Caco-2 (cell line): ENCODE data around the gene TENT5A. TPM values are rescaled to one million over a fixed set of nuclear protein-coding genes. Genes with fewer than 3 reads are reported as not detected.

Experiments used
- BruUV-seq: library from RNA; stranded (reverse); fragments of 400-500 nt; replicated peaks from 2 replicates; lab custom pipeline; 2021; lab: Mats Ljungman, UMichigan
- CTCF ChIA-PET: fragments of 300-600 bp; sonication (Branson Sonifier 250); formaldehyde crosslinking; loops from one replicate; lab custom pipeline; 2022; ENCODE audit warnings: antibody characterized with exemption; lab: Charles Lee
- POLR2A ChIA-PET: fragments of 300-600 bp; sonication (Branson Sonifier 250); formaldehyde crosslinking; loops from one replicate; lab custom pipeline; 2022; ENCODE audit warnings: antibody characterized with exemption; lab: Charles Lee
- DNase-seq, 2 experiments: peaks; one replicate each; pipeline versions ENCODE4 v3.0.0 to v3.0.0-alpha.2; 2020 to 2022
- H3K27me3 ChIP-seq: replicated peaks from 2 replicates; pipeline ENCODE4 v1.6.0; 2011; ENCODE audit warnings: low read length; ENCODE audit not compliant: control insufficient read depth, insufficient read depth
- H3K36me3 ChIP-seq: 2 replicates; pipeline ENCODE4 v1.5.1; 2011; ENCODE audit warnings: low read length; ENCODE audit not compliant: control insufficient read depth, insufficient read depth
- H3K4me1 ChIP-seq: fragments of 250-450 bp; sonication (Bioruptor Pico); 2 replicates; pipeline ENCODE4 v1.5.1; 2020; ENCODE audit warnings: mild to moderate bottlenecking
- H3K4me3 ChIP-seq: 2 replicates; pipeline ENCODE4 v1.5.1; 2011; ENCODE audit warnings: low read depth, mild to moderate bottlenecking, control low read depth, low read length
- H3K9me3 ChIP-seq: fragments of 250-450 bp; sonication (Bioruptor Pico); 2 replicates; pipeline ENCODE4 v1.5.1; 2020; ENCODE audit warnings: mild to moderate bottlenecking, moderate library complexity
- H3K27ac Mint-ChIP-seq: one replicate; pipeline ENCODE4 v1.8.0; 2022; ENCODE audit warnings: mixed read lengths; ENCODE audit not compliant: unreplicated experiment
- H3K27me3 Mint-ChIP-seq: one replicate; pipeline ENCODE4 v1.8.0; 2022; ENCODE audit warnings: mixed read lengths; ENCODE audit not compliant: insufficient read depth, unreplicated experiment
- H3K36me3 Mint-ChIP-seq: one replicate; pipeline ENCODE4 v1.8.0; 2022; ENCODE audit warnings: mild to moderate bottlenecking, mixed read lengths; ENCODE audit not compliant: insufficient read depth, unreplicated experiment
- H3K4me1 Mint-ChIP-seq: one replicate; pipeline ENCODE4 v1.8.0; 2022; ENCODE audit warnings: low read depth, mixed read lengths; ENCODE audit not compliant: unreplicated experiment
- H3K4me3 Mint-ChIP-seq: one replicate; pipeline ENCODE4 v1.8.0; 2022; ENCODE audit warnings: mild to moderate bottlenecking, moderate library complexity, mixed read lengths; ENCODE audit not compliant: unreplicated experiment
- H3K9me3 Mint-ChIP-seq: one replicate; pipeline ENCODE4 v1.8.0; 2022; ENCODE audit warnings: mixed read lengths; ENCODE audit not compliant: unreplicated experiment
- intact Hi-C: fragments of 100-400 bp; cut with micrococcal nuclease; formaldehyde crosslinking; loops from one replicate; pipeline ENCODE4 v1.10.0; 2022; ENCODE audit not compliant: unreplicated experiment
- total RNA-seq: library from RNA; stranded (reverse); gene quantifications from 2 replicates; pipeline ENCODE4 v1.2.3, GENCODE V29; 2022
- TF ChIP-seq, protein P1 (sequence below), 2 experiments: fragments of 200-600 bp in 1 of 2; IDR thresholded peaks; 1 replicate in 1 of 2; 2 replicates in 1 of 2; pipeline versions ENCODE4 v1.5.1 to v1.8.0; 2011 to 2022; ENCODE audit warnings: antibody characterized with exemption in 1 of 2, control low read depth in 1 of 2, inconsistent platforms in 1 of 2, low read depth in 1 of 2, low read length in 1 of 2, mild to moderate bottlenecking in 1 of 2, moderate library complexity in 1 of 2; ENCODE audit not compliant: insufficient read depth in 1 of 2, severe bottlenecking in 1 of 2, unreplicated experiment in 1 of 2

TENT5A gene
- total RNA-seq, 1 experiment from 2014 or later, result 45.0 TPM

DNA sequence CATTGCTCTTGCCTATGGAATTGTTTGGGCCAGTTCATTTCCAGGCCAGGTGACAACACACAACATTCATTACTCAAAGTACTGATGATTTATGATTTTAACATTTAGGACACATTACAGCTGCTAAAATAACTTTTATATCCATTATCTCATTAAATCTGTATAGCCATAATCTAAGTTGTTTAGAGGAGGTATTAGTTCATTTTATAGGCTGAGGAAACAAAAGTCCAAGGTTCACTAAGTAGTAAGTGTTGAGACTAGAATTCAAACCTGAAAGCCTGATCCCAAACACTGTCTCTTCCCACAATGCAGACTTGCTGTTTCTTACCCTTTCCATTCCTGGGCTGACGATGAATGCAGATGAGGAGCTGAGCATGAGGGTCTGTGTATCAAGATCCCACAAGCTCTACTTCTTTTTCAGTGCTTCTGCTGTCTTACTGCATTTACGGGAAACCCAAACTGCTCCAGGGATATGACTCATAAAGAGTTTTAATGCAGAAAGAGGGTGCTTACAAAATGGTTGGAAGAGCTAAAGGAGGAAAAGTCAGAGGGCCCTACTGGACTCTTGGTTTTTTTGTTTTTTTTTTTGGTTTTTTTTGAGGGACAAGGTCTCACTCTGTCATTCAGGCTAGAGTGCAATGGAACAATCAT is 17.9 kb downstream of the TENT5A start:
- H3K27ac Mint-ChIP-seq, result no peak overlapping the region
- Histone ChIP-seq H3K36me3 (no peaks in the 10 kb centered on the region), H3K4me3 (no peak overlapping the region), H3K27me3 (no peaks in the 10 kb centered on the region), H3K4me1 (no peaks in the 10 kb centered on the region), H3K9me3 (peaks cover 6% of the 10 kb centered on the region; the same call in 1 of the 2 replicates)
- H3K4me1 Mint-ChIP-seq, result no peaks in the 10 kb centered on the region
- no peak overlapping the region for H3K4me3 Mint-ChIP-seq
- no peak for DNase-seq
- ChIA-PET CTCF (interaction anchor here (1.2 kb wide), 1 partner anchor 352 kb away, joined by 3 read pairs; no protein-coding TSS in a partner anchor), POLR2A (no interaction called here)
- intact Hi-C loops, result no loop called here
- TF ChIP-seq, protein P1, sequence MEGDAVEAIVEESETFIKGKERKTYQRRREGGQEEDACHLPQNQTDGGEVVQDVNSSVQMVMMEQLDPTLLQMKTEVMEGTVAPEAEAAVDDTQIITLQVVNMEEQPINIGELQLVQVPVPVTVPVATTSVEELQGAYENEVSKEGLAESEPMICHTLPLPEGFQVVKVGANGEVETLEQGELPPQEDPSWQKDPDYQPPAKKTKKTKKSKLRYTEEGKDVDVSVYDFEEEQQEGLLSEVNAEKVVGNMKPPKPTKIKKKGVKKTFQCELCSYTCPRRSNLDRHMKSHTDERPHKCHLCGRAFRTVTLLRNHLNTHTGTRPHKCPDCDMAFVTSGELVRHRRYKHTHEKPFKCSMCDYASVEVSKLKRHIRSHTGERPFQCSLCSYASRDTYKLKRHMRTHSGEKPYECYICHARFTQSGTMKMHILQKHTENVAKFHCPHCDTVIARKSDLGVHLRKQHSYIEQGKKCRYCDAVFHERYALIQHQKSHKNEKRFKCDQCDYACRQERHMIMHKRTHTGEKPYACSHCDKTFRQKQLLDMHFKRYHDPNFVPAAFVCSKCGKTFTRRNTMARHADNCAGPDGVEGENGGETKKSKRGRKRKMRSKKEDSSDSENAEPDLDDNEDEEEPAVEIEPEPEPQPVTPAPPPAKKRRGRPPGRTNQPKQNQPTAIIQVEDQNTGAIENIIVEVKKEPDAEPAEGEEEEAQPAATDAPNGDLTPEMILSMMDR (IDR thresholded peaks at IDR 0.05; ENCODE audit: insufficient read depth in 1 of 2, low read depth in 1 of 2, low read length in 1 of 2, severe bottlenecking in 1 of 2, unreplicated experiment in 1 of 2), result no peak
- no peaks in the 10 kb centered on the region for H3K36me3 Mint-ChIP-seq
- H3K9me3 Mint-ChIP-seq, result peaks cover 10% of the 10 kb centered on the region
- no TSS peak for BruUV-seq
- H3K27me3 Mint-ChIP-seq, result no peaks in the 10 kb centered on the region

DNA sequence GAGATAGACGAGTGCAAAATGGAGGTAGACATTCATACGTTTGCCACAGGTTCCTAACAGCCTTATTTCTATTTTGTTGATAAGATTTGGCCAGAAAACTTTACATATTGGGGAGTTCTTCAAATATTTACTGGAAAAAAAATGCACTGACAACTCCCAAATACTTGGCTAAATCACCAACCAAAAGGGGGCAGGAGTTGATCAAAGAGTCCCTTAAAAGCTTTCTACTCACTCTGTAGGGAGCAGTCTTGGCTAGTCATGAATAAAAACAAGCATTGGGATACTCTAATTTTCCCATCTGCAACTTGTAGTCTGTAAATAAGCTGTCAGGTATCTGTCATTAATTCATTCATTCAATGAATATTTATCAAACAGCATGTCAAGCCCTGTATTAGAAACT is 18.4 kb downstream of the TENT5A start:
- H3K9me3 ChIP-seq, result peaks cover 6% of the 10 kb centered on the region; the same call in 1 of the 2 replicates
- H3K27ac Mint-ChIP-seq, result no peak overlapping the region
- H3K4me1 ChIP-seq, result no peaks in the 10 kb centered on the region
- no peak overlapping the region for H3K4me3 ChIP-seq
- peaks cover 10% of the 10 kb centered on the region for H3K9me3 Mint-ChIP-seq
- no peaks in the 10 kb centered on the region for H3K36me3 Mint-ChIP-seq
- no TSS peak for BruUV-seq
- TF ChIP-seq, protein P1 (IDR thresholded peaks at IDR 0.05; ENCODE audit: insufficient read depth in 1 of 2, low read depth in 1 of 2, low read length in 1 of 2, severe bottlenecking in 1 of 2, unreplicated experiment in 1 of 2), result no peak
- H3K36me3 ChIP-seq, result no peaks in the 10 kb centered on the region
- H3K4me3 Mint-ChIP-seq, result no peak overlapping the region
- H3K27me3 Mint-ChIP-seq, result no peaks in the 10 kb centered on the region
- no peaks in the 10 kb centered on the region for H3K4me1 Mint-ChIP-seq
- intact Hi-C loops, result no loop called here
- CTCF ChIA-PET, result no interaction called here
- no peaks in the 10 kb centered on the region for H3K27me3 ChIP-seq
- POLR2A ChIA-PET, result no interaction called here
- DNase-seq, result no peak

DNA sequence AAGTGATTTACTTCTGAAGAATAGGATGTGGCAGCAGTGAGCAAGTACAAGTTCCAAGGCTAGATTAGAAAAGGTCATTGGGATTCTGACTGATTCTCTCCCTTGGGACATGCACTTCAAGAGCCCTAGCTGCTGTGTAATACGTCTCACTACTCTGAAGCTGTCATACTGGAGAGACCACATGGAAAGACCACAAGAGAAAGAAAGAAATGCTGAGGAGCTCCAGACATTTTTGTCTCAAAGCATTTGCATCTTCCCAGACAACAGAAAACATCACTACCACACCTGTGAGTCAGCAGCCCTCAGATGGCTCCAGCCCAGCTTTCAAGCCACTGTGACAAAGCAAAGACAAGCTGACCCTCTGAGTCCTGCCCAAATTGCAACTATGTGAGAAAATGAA is 20.7 kb downstream of the TENT5A start:
- no peaks in the 10 kb centered on the region for H3K4me1 ChIP-seq
- Mint-ChIP-seq H3K4me1 (no peaks in the 10 kb centered on the region), H3K27me3 (no peaks in the 10 kb centered on the region), H3K9me3 (peaks cover 10% of the 10 kb centered on the region), H3K36me3 (no peaks in the 10 kb centered on the region), H3K27ac (no peak overlapping the region), H3K4me3 (no peak overlapping the region)
- H3K4me3 ChIP-seq, result no peak overlapping the region
- H3K36me3 ChIP-seq, result no peaks in the 10 kb centered on the region
- TF ChIP-seq, protein P1 (IDR thresholded peaks at IDR 0.05; ENCODE audit: insufficient read depth in 1 of 2, low read depth in 1 of 2, low read length in 1 of 2, severe bottlenecking in 1 of 2, unreplicated experiment in 1 of 2), result no peak
- BruUV-seq, result no TSS peak
- peaks cover 6% of the 10 kb centered on the region; the same call in 1 of the 2 replicates for H3K9me3 ChIP-seq
- H3K27me3 ChIP-seq, result no peaks in the 10 kb centered on the region
- intact Hi-C loops, result no loop called here
- ChIA-PET POLR2A (interaction anchor here (0.5 kb wide), 1 partner anchor 190 kb away, joined by 3 read pairs; no protein-coding TSS in a partner anchor), CTCF (no interaction called here)
- no peak for DNase-seq
